ENCODE results near the gene UBR7.

DNA sequence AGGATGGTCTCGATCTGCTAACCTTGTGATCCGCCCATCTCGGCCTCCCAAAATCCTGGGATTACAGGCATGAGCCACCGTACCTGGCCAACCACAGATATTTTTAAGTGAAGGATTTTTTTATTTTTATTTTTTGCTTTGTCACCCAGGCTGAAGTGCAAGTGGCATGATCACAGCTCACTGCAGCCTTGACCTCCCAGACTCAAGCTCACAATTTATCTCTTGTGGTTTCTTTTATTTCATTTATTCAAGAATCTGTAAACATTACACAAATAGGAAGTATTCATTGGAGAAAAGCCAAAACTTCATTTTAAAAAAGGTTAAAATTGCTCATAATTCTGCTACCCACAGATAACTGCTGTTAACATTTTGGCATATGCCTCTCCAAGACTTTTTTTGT is 35.7 kb upstream of the UBR7 start:
- TF ChIP-seq, protein P1, sequence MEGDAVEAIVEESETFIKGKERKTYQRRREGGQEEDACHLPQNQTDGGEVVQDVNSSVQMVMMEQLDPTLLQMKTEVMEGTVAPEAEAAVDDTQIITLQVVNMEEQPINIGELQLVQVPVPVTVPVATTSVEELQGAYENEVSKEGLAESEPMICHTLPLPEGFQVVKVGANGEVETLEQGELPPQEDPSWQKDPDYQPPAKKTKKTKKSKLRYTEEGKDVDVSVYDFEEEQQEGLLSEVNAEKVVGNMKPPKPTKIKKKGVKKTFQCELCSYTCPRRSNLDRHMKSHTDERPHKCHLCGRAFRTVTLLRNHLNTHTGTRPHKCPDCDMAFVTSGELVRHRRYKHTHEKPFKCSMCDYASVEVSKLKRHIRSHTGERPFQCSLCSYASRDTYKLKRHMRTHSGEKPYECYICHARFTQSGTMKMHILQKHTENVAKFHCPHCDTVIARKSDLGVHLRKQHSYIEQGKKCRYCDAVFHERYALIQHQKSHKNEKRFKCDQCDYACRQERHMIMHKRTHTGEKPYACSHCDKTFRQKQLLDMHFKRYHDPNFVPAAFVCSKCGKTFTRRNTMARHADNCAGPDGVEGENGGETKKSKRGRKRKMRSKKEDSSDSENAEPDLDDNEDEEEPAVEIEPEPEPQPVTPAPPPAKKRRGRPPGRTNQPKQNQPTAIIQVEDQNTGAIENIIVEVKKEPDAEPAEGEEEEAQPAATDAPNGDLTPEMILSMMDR (conservative IDR thresholded peaks at IDR 0.05; ENCODE audit: low read length): no peak
- TF ChIP-seq EZH2phosphoT487 (IDR thresholded peaks at IDR 0.05; ENCODE audit: borderline replicate concordance): no peak
